Measurements from ENCODE around the gene PAPPA2. TPM values are rescaled to one million over a fixed set of nuclear protein-coding genes. Genes with fewer than 3 reads are reported as not detected.

Gene PAPPA2
- total and polyA plus RNA-seq, 10 of the 15 experiments (the other 5 are each of a cell fraction or from before 2014, with no cell fraction given): under 0.01 to 0.06 (median 0.03) TPM; not detected in 7

DNA sequence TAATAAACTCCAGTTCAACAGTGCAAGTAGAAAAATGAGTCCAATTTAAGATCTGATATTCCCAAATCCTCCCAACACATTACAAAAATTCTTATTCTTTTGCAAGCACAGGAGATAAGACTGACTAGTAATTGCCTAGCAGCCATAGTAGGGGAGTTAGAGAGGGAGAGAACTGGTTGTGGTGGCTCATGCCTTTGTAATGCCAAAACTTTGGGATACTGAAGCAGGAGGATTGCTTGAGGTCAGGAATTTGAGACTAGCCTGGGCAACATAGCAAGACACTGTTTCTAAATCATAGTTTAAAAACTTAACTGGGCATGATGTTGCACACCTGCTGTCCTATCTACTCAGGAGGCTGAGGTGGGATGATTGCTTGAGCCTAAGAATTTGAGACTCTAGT is 26.7 kb upstream of the PAPPA2 start:
- Histone ChIP-seq H2AFZ (ENCODE audit: control insufficient read depth, low read depth, low read length) (no peak overlapping the region), H3K9ac (ENCODE audit: control insufficient read depth, insufficient read depth, low read length) (no peak overlapping the region), H3K4me2 (ENCODE audit: control insufficient read depth, insufficient read depth) (no peak overlapping the region), H3K9me3 (replicated peaks; ENCODE audit: control insufficient read depth, insufficient read depth, low read length) (no peaks in the 10 kb centered on the region), H3K4me3 (no peak overlapping the region), H3K36me3 (ENCODE audit: control insufficient read depth in 2 of 2, insufficient read depth in 2 of 2, low read length in 1 of 2) (no peaks in the 10 kb centered on the region), H3K27ac (ENCODE audit: control insufficient read depth, insufficient read depth) (no peak overlapping the region), H3K79me2 (ENCODE audit: control insufficient read depth, insufficient read depth, low read length) (no peaks in the 10 kb centered on the region), H3K27me3 (replicated peaks in 1 of 2; ENCODE audit: control insufficient read depth in 2 of 2, insufficient read depth in 2 of 2, low read length in 1 of 2) (no peaks in the 10 kb centered on the region), H3K4me1 (ENCODE audit: control insufficient read depth, insufficient read depth, low read length) (no peaks in the 10 kb centered on the region), H4K20me1 (ENCODE audit: control insufficient read depth, insufficient read depth) (no peaks in the 10 kb centered on the region)
- ChIA-PET POLR2A (no interaction called here), RAD21 (ENCODE audit: unreplicated experiment) (no interaction called here), SMC1A (ENCODE audit: uncharacterized antibody, unreplicated experiment) (no interaction called here), CTCF (no interaction called here)
- no TSS peak for BruUV-seq (replicated peaks)
- intact Hi-C loops (cut with micrococcal nuclease; ENCODE audit: unreplicated experiment): no loop called here
- ATAC-seq: no peak
- no peak for TF ChIP-seq SREBF2 (IDR thresholded peaks at IDR 0.05; ENCODE audit: low read length)
- TF ChIP-seq KLF5 (IDR thresholded peaks at IDR 0.05; ENCODE audit: partially characterized antibody): no peak
- no peak for TF ChIP-seq NR2C1 (IDR thresholded peaks at IDR 0.05)
- TF ChIP-seq, protein P1, sequence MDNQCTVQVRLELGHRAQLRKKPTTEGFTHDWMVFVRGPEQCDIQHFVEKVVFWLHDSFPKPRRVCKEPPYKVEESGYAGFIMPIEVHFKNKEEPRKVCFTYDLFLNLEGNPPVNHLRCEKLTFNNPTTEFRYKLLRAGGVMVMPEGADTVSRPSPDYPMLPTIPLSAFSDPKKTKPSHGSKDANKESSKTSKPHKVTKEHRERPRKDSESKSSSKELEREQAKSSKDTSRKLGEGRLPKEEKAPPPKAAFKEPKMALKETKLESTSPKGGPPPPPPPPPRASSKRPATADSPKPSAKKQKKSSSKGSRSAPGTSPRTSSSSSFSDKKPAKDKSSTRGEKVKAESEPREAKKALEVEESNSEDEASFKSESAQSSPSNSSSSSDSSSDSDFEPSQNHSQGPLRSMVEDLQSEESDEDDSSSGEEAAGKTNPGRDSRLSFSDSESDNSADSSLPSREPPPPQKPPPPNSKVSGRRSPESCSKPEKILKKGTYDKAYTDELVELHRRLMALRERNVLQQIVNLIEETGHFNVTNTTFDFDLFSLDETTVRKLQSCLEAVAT (IDR thresholded peaks at IDR 0.05): no peak
- no peak for TF ChIP-seq SRF (IDR thresholded peaks at IDR 0.05; ENCODE audit: low read depth in 2 of 2, low read length in 2 of 2)
- TF ChIP-seq ZZZ3 (IDR thresholded peaks at IDR 0.05; ENCODE audit: control insufficient read depth, insufficient read length, low read depth): no peak
- TF ChIP-seq, protein P2, sequence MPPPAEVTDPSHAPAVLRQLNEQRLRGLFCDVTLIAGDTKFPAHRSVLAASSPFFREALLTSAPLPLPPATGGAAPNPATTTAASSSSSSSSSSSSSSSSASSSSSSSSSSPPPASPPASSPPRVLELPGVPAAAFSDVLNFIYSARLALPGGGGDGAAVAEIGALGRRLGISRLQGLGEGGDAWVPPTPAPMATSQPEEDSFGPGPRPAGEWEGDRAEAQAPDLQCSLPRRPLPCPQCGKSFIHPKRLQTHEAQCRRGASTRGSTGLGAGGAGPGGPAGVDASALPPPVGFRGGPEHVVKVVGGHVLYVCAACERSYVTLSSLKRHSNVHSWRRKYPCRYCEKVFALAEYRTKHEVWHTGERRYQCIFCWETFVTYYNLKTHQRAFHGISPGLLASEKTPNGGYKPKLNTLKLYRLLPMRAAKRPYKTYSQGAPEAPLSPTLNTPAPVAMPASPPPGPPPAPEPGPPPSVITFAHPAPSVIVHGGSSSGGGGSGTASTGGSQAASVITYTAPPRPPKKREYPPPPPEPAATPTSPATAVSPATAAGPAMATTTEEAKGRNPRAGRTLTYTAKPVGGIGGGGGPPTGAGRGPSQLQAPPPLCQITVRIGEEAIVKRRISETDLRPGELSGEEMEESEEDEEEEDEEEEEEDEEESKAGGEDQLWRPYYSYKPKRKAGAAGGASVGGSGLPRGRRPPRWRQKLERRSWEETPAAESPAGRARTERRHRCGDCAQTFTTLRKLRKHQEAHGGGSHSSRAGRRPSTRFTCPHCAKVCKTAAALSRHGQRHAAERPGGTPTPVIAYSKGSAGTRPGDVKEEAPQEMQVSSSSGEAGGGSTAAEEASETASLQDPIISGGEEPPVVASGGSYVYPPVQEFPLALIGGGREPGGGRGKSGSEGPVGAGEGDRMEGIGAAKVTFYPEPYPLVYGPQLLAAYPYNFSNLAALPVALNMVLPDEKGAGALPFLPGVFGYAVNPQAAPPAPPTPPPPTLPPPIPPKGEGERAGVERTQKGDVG (CRISPR knock-in tag; IDR thresholded peaks at IDR 0.05): no peak
- TF ChIP-seq POLR2AphosphoS5 (IDR thresholded peaks at IDR 0.05; ENCODE audit: low read length): no peak
- no peak for TF ChIP-seq NBN (IDR thresholded peaks at IDR 0.05)
- TF ChIP-seq IKZF1 (conservative IDR thresholded peaks at IDR 0.05): no peak
- no peak for TF ChIP-seq GABPA (IDR thresholded peaks at IDR 0.05; ENCODE audit: low read depth)
- no peak for TF ChIP-seq RAD51 (IDR thresholded peaks at IDR 0.05)
- no peak for TF ChIP-seq MTA3 (IDR thresholded peaks at IDR 0.05; ENCODE audit: borderline replicate concordance, low read length)
- no peak for TF ChIP-seq RELA (IDR thresholded peaks at IDR 0.05; ENCODE audit: borderline replicate concordance, partially characterized antibody)
- TF ChIP-seq YBX1 (IDR thresholded peaks at IDR 0.05): no peak
- no peak for FAIRE-seq
- no peak for DNase-seq (ENCODE audit: low read depth, low spot score)
- in situ Hi-C loops (cut with MboI): no loop called here
